ENCODE data around the gene CENPU. TPM values are rescaled to one million over a fixed set of nuclear protein-coding genes. Genes with fewer than 3 reads are reported as not detected.

Gene CENPU
- total and polyA plus RNA-seq, 2 experiments from 2014 or later, result 88.3 to 186 TPM

DNA sequence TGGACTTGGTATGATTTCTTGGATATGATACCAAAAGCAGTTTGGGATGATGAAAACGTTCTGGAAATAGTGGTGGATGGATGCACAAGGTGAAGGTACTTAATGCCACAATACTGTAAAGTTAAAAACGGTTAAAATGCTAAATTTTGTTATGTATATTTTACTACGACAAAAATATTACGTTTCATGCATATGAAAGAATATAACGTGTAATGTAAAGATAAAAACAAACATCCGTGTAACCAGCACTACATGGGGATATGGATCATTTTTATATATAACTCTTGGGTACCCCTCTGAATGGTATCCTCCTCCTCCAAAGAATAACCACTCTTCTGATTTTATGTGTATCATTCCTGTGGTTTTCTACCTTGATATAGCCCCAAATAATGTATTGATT, 862 bp upstream of the CENPU start (continued):
- TF ChIP-seq, protein P1, sequence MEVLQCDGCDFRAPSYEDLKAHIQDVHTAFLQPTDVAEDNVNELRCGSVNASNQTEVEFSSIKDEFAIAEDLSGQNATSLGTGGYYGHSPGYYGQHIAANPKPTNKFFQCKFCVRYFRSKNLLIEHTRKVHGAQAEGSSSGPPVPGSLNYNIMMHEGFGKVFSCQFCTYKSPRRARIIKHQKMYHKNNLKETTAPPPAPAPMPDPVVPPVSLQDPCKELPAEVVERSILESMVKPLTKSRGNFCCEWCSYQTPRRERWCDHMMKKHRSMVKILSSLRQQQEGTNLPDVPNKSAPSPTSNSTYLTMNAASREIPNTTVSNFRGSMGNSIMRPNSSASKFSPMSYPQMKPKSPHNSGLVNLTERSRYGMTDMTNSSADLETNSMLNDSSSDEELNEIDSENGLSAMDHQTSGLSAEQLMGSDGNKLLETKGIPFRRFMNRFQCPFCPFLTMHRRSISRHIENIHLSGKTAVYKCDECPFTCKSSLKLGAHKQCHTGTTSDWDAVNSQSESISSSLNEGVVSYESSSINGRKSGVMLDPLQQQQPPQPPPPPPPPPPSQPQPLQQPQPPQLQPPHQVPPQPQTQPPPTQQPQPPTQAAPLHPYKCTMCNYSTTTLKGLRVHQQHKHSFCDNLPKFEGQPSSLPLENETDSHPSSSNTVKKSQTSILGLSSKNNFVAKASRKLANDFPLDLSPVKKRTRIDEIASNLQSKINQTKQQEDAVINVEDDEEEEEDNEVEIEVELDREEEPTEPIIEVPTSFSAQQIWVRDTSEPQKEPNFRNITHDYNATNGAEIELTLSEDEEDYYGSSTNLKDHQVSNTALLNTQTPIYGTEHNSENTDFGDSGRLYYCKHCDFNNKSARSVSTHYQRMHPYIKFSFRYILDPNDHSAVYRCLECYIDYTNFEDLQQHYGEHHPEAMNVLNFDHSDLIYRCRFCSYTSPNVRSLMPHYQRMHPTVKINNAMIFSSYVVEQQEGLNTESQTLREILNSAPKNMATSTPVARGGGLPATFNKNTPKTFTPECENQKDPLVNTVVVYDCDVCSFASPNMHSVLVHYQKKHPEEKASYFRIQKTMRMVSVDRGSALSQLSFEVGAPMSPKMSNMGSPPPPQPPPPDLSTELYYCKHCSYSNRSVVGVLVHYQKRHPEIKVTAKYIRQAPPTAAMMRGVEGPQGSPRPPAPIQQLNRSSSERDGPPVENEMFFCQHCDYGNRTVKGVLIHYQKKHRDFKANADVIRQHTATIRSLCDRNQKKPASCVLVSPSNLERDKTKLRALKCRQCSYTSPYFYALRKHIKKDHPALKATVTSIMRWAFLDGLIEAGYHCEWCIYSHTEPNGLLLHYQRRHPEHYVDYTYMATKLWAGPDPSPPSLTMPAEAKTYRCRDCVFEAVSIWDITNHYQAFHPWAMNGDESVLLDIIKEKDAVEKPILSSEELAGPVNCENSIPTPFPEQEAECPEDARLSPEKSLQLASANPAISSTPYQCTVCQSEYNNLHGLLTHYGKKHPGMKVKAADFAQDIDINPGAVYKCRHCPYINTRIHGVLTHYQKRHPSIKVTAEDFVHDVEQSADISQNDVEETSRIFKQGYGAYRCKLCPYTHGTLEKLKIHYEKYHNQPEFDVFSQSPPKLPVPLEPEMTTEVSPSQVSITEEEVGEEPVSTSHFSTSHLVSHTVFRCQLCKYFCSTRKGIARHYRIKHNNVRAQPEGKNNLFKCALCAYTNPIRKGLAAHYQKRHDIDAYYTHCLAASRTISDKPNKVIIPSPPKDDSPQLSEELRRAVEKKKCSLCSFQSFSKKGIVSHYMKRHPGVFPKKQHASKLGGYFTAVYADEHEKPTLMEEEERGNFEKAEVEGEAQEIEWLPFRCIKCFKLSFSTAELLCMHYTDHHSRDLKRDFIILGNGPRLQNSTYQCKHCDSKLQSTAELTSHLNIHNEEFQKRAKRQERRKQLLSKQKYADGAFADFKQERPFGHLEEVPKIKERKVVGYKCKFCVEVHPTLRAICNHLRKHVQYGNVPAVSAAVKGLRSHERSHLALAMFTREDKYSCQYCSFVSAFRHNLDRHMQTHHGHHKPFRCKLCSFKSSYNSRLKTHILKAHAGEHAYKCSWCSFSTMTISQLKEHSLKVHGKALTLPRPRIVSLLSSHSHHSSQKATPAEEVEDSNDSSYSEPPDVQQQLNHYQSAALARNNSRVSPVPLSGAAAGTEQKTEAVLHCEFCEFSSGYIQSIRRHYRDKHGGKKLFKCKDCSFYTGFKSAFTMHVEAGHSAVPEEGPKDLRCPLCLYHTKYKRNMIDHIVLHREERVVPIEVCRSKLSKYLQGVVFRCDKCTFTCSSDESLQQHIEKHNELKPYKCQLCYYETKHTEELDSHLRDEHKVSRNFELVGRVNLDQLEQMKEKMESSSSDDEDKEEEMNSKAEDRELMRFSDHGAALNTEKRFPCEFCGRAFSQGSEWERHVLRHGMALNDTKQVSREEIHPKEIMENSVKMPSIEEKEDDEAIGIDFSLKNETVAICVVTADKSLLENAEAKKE (CRISPR knock-in tag; IDR thresholded peaks at IDR 0.05), result no peak
- TF ChIP-seq EZH2 (IDR thresholded peaks at IDR 0.05; ENCODE audit: low read depth, unreplicated experiment) (no peak), ZNF331 (CRISPR knock-in tag; IDR thresholded peaks at IDR 0.05; ENCODE audit: low read depth) (no peak), EZH2phosphoT487 (IDR thresholded peaks at IDR 0.05; ENCODE audit: unreplicated experiment) (no peak)

DNA sequence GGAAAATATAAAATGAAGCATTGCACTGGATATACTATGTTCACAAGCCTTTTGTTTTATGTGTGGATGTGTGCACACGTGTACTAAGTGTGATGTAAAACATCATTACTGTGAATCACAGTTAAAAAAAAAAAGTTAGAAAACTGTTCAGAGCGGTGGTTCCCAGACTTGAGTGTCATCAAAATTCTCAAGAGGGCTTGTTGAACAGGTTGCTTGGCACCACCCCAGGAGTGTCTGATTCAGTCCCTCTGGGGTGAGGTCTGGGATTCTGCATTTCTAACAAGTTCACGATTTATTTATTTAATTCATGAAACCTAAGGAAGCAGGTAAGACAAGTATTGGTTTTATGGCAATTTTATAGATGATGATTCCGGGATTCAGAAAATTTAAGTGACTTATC, 1.8 kb downstream of the CENPU start:
- DNase-seq (ENCODE audit: low spot score), result no peak
- Histone ChIP-seq H3K79me2 (replicated peaks; ENCODE audit: insufficient read depth) (peaks cover 67% of the 10 kb centered on the region), H3K4me1 (ENCODE audit: insufficient read depth) (peaks cover 20% of the 10 kb centered on the region), H2AFZ (no peak overlapping the region), H3K4me3 (peak overlapping the region; percentile 98), H3F3A (replicated peaks; ENCODE audit: low read depth) (0 out of 2 replicates have a peak, but pooled peaks cover 2% of the 10 kb centered on the region), H3K36me3 (ENCODE audit: insufficient read depth) (peaks cover 24% of the 10 kb centered on the region), H4K20me1 (replicated peaks; ENCODE audit: insufficient read depth) (peaks cover 36% of the 10 kb centered on the region), H3K27me3 (ENCODE audit: insufficient read depth) (no peaks in the 10 kb centered on the region), H3K27ac (ENCODE audit: low read depth) (no peak overlapping the region), H3K9me2 (ENCODE audit: insufficient read depth) (no peaks in the 10 kb centered on the region), H3K4me2 (peak overlapping the region; percentile 79)
- TF ChIP-seq STAT1 (IDR thresholded peaks at IDR 0.05; ENCODE audit: unreplicated experiment) (no peak), EZH2phosphoT487 (IDR thresholded peaks at IDR 0.05; ENCODE audit: unreplicated experiment) (no peak), ZNF331 (CRISPR knock-in tag; IDR thresholded peaks at IDR 0.05; ENCODE audit: low read depth) (no peak)
- Mint-ChIP-seq H3K27me3 (ENCODE audit: insufficient read depth, low read depth, poor library complexity) (peaks cover 5% of the 10 kb centered on the region), H3K4me1 (peaks cover 42% of the 10 kb centered on the region), H3K4me3 (peak overlapping the region; percentile 94), H3K9me3 (peaks cover 2% of the 10 kb centered on the region; the same call in 1 of the 3 replicates), H3K27ac (peak overlapping the region; percentile 83; the same call in 1 of the 2 replicates), H3K36me3 (ENCODE audit: low read depth) (peaks cover 51% of the 10 kb centered on the region)
- no peak for ATAC-seq

Data from GM23338 (cell line).